ENCODE measurements around the gene PPL. TPM values are rescaled to one million over a fixed set of nuclear protein-coding genes. Genes with fewer than 3 reads are reported as not detected.

PPL gene
- polyA plus RNA-seq, 1 experiment = 0.56 TPM

DNA sequence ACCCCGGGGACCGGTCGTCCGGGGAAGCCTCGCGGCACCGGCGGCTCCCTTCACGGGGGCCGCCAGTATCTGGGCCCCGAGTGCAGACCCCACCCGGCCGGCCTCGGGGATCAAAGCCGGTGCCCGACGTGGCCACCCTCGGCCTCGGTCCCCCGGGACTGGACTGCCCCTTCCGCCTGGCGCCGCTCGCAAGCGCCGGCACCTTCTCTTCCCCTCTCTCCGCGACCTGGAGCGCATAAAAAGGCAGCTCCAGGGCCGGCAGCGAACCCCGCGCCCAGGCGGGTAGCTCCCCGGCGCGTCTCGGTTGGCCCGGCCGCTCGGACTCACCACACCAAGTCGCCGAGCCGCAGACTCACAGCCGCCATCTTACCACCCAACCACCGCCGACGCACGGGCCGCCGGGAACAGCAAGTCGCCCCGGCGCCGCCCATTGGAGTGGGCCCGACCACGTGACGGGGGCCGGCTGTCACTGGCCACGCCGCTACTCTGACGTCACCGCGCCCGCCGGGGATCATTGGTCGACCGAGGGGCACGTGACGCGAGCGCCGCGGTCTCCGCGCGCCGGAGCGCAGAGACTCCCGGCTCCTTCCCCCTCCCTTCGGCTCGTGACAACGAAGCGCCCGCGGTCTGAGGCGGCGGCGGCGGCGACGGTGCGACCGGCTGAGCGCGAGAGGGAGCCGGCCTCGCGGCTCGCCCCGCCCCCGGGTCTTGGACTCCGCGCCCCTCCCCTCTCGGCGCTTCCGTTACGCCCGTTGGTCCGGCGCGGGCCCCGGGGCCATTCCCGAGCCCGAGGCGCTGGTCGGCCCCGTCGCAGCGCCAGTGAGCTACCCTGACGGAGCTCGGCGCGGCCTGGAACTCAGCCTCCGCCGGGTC is 89.8 kb downstream of the PPL start, which contains the start of the genes GLYR1 and UBN1:
GLYR1 (minus strand) TSS at position 388 of the 873 bp plus-strand sequence; CDS start at position 365, 23 bp downstream.
UBN1 (plus strand) TSS at position 581 of the 873 bp plus-strand sequence. CDS start 5,437 bp downstream, outside the sequence.
- Histone ChIP-seq H3K4me3 (ENCODE audit: low read depth, low read length) (peak within 1 kb of the TSS; percentile 97), H3K36me3 (ENCODE audit: control insufficient read depth, insufficient read depth, low read length) (peaks cover 3% of the 10 kb centered on the region), H3K27me3 (ENCODE audit: control insufficient read depth, insufficient read depth, low read length) (no peaks in the 10 kb centered on the region)
- TF ChIP-seq, protein P1, sequence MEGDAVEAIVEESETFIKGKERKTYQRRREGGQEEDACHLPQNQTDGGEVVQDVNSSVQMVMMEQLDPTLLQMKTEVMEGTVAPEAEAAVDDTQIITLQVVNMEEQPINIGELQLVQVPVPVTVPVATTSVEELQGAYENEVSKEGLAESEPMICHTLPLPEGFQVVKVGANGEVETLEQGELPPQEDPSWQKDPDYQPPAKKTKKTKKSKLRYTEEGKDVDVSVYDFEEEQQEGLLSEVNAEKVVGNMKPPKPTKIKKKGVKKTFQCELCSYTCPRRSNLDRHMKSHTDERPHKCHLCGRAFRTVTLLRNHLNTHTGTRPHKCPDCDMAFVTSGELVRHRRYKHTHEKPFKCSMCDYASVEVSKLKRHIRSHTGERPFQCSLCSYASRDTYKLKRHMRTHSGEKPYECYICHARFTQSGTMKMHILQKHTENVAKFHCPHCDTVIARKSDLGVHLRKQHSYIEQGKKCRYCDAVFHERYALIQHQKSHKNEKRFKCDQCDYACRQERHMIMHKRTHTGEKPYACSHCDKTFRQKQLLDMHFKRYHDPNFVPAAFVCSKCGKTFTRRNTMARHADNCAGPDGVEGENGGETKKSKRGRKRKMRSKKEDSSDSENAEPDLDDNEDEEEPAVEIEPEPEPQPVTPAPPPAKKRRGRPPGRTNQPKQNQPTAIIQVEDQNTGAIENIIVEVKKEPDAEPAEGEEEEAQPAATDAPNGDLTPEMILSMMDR (IDR thresholded peaks at IDR 0.05; ENCODE audit: insufficient read depth, low read depth, low read length) = no peak
- ChIA-PET POLR2A (interaction anchor here (0.6 to 1.0 kb wide), 3 partner anchors 13 to 109 kb away, joined by 3 to 6 read pairs (median 6); no protein-coding TSS in a partner anchor), CTCF (interaction anchor here (1.3 kb wide), 1 partner anchor 109 kb away, joined by 4 read pairs; no protein-coding TSS in a partner anchor)
- DNase-seq (ENCODE audit: low read depth) = peak; percentile 70

DNA sequence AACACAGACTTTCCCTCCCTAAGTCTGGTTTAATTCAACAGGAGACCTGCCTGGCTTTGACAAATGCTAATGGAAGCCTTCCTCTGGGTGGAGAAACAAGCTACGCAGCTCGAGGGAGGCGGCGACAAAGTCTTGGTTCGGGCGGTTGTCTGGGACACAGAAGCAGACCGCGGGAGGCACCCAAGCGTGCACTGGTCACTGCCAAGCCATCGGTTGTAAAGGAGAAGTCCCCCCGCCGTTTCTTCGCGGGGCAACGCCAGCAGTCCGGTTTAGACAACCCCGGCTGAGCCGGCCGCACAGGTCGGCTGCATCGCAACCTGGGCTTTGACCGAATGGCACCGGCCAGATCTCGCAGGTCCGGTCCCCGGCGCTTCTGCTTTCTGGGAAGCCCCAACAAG is 90.4 kb downstream of the PPL start:
- CTCF ChIA-PET = interaction anchor here (1.3 kb wide), 1 partner anchor 109 kb away, joined by 4 read pairs; no protein-coding TSS in a partner anchor
- POLR2A ChIA-PET = interaction anchor here (1.0 kb wide), 1 partner anchor 110 kb away, joined by 6 read pairs; no protein-coding TSS in a partner anchor

GRCh38 chr16:4840984-4841383 is 96.0 kb downstream of the PPL start:
- ChIA-PET POLR2A (no interaction called here), CTCF (interaction anchor here (1.1 kb wide), 1 partner anchor 15 kb away, joined by 3 read pairs; no protein-coding TSS in a partner anchor)
- DNase-seq (ENCODE audit: low read depth) = no peak
- no peaks in the 10 kb centered on the region for H3K27me3 ChIP-seq (ENCODE audit: control insufficient read depth, insufficient read depth, low read length)
- H3K36me3 ChIP-seq (ENCODE audit: control insufficient read depth, insufficient read depth, low read length) = peaks cover 19% of the 10 kb centered on the region
- TF ChIP-seq, protein P1 (IDR thresholded peaks at IDR 0.05; ENCODE audit: insufficient read depth, low read depth, low read length) = no peak
- H3K4me3 ChIP-seq (ENCODE audit: low read depth, low read length) = no peak overlapping the region

More for the DNA sequence above, 90.4 kb downstream of the PPL start:
- TF ChIP-seq, protein P1 (IDR thresholded peaks at IDR 0.05; ENCODE audit: insufficient read depth, low read depth, low read length) = 0 out of 2 replicates have a peak, but pooled peaks have one; percentile 2
- DNase-seq (ENCODE audit: low read depth) = no peak
- Histone ChIP-seq H3K36me3 (ENCODE audit: control insufficient read depth, insufficient read depth, low read length) (peaks cover 6% of the 10 kb centered on the region), H3K27me3 (ENCODE audit: control insufficient read depth, insufficient read depth, low read length) (no peaks in the 10 kb centered on the region), H3K4me3 (ENCODE audit: low read depth, low read length) (peak overlapping the region; percentile 97)

GRCh38 chr16:4839942-4840341 is 97.0 kb downstream of the PPL start:
- no peak for DNase-seq (ENCODE audit: low read depth)
- POLR2A ChIA-PET = no interaction called here

More at GRCh38 chr16:4839942-4840341, 97.0 kb downstream of the PPL start:
- TF ChIP-seq, protein P1 (IDR thresholded peaks at IDR 0.05; ENCODE audit: insufficient read depth, low read depth, low read length) = no peak
- peaks cover 19% of the 10 kb centered on the region for H3K36me3 ChIP-seq (ENCODE audit: control insufficient read depth, insufficient read depth, low read length)
- no peak overlapping the region for H3K4me3 ChIP-seq (ENCODE audit: low read depth, low read length)
- CTCF ChIA-PET = interaction anchor here (1.1 to 1.2 kb wide), 2 partner anchors 14 to 37 kb away, joined by 3 read pairs; partner anchors contain the start of gene ROGDI
- H3K27me3 ChIP-seq (ENCODE audit: control insufficient read depth, insufficient read depth, low read length) = no peaks in the 10 kb centered on the region

Measured in BJ (cell line).